GM18951 (cell line): ENCODE results near the gene TNFRSF13B.
A peak's percentile ranks its signal among the peaks of the same experiment; 100 is the strongest.
"Not testable (repeated sequence)": the region's sequence is repeated elsewhere in the genome, so short reads cannot be mapped to it uniquely, and the experiment has no call there.

Experiments used
- POLR2A ChIP-seq: IDR thresholded peaks from 4 replicates; pipeline ENCODE4 v1.6.1; 2011; ENCODE audit warnings: mild to moderate bottlenecking; ENCODE audit not compliant: insufficient read length, insufficient read depth; ENCODE audit errors: extremely low read depth
- in situ Hi-C: fragments of 300-500 bp; cut with MboI; formaldehyde crosslinking; loops from one replicate; pipeline ENCODE4 v1.12.0; 2022; ENCODE audit warnings: low sequenced_read_pairs, mixed read lengths, inconsistent platforms; ENCODE audit not compliant: unreplicated experiment

The TNFRSF13B gene

GRCh38 chr17:16980813-16981731 lies 9.2 kb upstream of the TNFRSF13B start:
- TF ChIP-seq POLR2A = no peak
- in situ Hi-C loops = loop anchor here (5.0 kb wide), 1 partner anchor 59 kb away; no protein-coding TSS in a partner anchor

- no peak for TF ChIP-seq POLR2A
- in situ Hi-C loops = loop anchor here (5.0 kb wide), 1 partner anchor 58 kb away; no protein-coding TSS in a partner anchor
Observed at GRCh38 chr17:16980061-16980460, 8.1 kb upstream of the TNFRSF13B start.

- in situ Hi-C loops = not testable (repeated sequence)
Observed at GRCh38 chr17:16979237-16979823, 7.4 kb upstream of the TNFRSF13B start.

- in situ Hi-C loops = no loop called here
- no peak for TF ChIP-seq POLR2A
Observed at GRCh38 chr17:16977932-16978331, 6.0 kb upstream of the TNFRSF13B start.

GRCh38 chr17:16976725-16977550 lies 5.0 kb upstream of the TNFRSF13B start:
- no peak for TF ChIP-seq POLR2A
- in situ Hi-C loops = no loop called here

- peak; percentile 59 for TF ChIP-seq POLR2A
- in situ Hi-C loops = no loop called here
Observed at GRCh38 chr17:16975744-16976625, 4.1 kb upstream of the TNFRSF13B start.

GRCh38 chr17:16975277-16975651 lies 3.3 kb upstream of the TNFRSF13B start:
- in situ Hi-C loops = no loop called here

GRCh38 chr17:16974569-16975276 lies 2.8 kb upstream of the TNFRSF13B start:
- in situ Hi-C loops = no loop called here
- TF ChIP-seq POLR2A = no peak

More at GRCh38 chr17:16975277-16975651, 3.3 kb upstream of the TNFRSF13B start:
- peak; percentile 22 for TF ChIP-seq POLR2A

- no peak for TF ChIP-seq POLR2A
- in situ Hi-C loops = no loop called here
Observed at GRCh38 chr17:16973760-16974540, 2.0 kb upstream of the TNFRSF13B start.

- in situ Hi-C loops = not testable (repeated sequence)
Observed at GRCh38 chr17:16973043-16973442, 1.1 kb upstream of the TNFRSF13B start.

GRCh38 chr17:16972346-16972745 lies 428 bp upstream of the TNFRSF13B start:
- in situ Hi-C loops = no loop called here
- TF ChIP-seq POLR2A = no peak
